Stimulated activated CD8-positive, alpha-beta memory T cell treated with anti-CD3 and anti-CD28 coated beads, Interleukin-15, amount 100 ng/mL, for 4 hours (primary cell): Measurements from ENCODE around the gene CPS1.

Experiments used
- DNase-seq, 2 donors: peaks; one replicate each; pipeline ENCODE4 v3.0.0-alpha.2; 2020; ENCODE audit warnings: low read depth in 2 of 2

Gene CPS1

GRCh38 chr2:210546424-210547208 lies 9.8 kb upstream of the CPS1 start:
- DNase-seq, result no peak

DNA sequence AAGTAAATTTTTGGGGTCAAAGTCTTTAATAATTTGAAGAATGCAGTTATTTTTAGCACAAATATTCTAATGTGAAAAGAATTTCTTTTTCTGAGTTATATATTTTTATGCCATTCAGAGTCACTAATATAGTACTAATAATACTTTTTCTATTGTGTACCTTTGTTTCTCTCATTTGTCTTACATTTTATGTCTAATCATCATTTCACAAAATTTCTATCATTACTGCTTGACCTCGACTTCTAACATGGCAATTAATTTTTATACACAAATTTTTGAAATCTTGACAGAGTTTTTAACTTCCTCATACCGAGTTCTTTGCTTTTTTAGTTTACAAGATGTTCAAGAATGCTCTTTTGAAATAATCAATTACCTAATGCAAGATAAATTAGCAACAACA lies 8.4 kb upstream of the CPS1 start:
- no peak for DNase-seq

- DNase-seq, result no peak
These were observed 7.5 kb upstream of the CPS1 start for GRCh38 chr2:210548878-210549384.

GRCh38 chr2:210551001-210551400 lies 5.4 kb upstream of the CPS1 start:
- no peak for DNase-seq

- no peak for DNase-seq
These were observed 3.0 kb upstream of the CPS1 start for GRCh38 chr2:210553373-210553772.

GRCh38 chr2:210555555-210555954 lies 844 bp upstream of the CPS1 start:
- no peak for DNase-seq

DNA sequence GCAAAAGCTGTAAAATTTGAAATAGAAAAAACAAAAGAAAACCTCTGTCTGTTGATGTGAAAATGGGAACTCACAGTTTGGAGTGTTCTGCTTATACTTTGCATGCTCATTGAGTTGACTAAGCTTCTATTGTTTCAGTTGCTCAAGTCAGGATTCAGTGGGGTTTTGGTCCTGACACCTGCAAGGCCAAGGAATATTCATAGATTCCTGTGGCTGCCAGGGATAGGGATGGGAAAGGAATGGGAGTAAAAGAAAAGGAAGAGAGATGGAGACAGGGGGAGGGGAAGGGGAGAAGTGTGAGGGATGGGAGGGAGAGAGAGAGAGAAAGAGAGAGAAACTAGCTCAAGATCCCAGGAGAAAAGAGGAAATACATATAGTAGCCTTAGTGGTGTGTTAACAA lies 1.3 kb downstream of the CPS1 start:
- no peak for DNase-seq

GRCh38 chr2:210558708-210559107 lies 2.3 kb downstream of the CPS1 start:
- DNase-seq, result no peak

GRCh38 chr2:210559182-210559581 lies 2.8 kb downstream of the CPS1 start:
- DNase-seq, result no peak

DNA sequence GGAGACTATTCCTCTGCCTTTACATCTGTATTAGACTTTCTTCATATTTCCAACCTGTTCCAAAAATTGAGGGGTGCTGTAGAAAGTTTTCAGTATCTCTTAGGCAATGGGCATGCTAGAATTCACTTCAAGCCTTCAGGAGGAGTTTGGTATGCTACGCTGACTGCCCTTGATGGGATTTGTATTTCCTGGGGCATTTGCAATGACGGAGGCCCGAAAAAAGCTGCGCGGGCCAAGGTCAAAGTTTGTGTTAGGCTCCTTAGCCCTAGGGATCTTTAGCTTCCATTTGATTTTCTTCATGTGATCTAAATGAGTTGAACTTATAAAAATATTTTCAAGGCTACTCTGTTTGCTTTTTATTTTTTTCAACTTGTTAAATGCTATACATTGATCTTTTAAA lies 5.1 kb downstream of the CPS1 start:
- DNase-seq, result no peak

GRCh38 chr2:210562091-210562490 lies 5.7 kb downstream of the CPS1 start:
- DNase-seq, result no peak

GRCh38 chr2:210562502-210563080 lies 6.2 kb downstream of the CPS1 start:
- DNase-seq, result no peak

- no peak for DNase-seq
These were observed 10.9 kb downstream of the CPS1 start for GRCh38 chr2:210567279-210567678.

DNA sequence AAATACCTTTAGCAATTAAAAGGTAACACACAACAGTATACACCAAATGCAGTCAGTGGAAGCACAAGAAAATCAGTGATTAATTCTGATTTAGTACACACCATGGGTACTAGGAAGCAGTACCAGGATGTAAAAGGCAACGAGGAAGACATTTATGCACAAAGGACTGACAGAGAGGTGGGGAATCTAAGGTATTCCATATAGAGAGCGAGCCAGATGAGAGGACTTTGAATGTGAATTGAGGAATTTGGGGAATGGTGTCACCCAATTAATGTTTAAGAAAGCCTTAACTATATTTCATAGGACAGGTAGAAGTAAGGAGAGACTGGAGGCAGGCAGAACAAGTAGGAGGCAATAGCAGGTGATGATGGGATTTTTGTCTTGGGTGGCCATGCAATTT lies 11.7 kb downstream of the CPS1 start:
- DNase-seq, result no peak

DNA sequence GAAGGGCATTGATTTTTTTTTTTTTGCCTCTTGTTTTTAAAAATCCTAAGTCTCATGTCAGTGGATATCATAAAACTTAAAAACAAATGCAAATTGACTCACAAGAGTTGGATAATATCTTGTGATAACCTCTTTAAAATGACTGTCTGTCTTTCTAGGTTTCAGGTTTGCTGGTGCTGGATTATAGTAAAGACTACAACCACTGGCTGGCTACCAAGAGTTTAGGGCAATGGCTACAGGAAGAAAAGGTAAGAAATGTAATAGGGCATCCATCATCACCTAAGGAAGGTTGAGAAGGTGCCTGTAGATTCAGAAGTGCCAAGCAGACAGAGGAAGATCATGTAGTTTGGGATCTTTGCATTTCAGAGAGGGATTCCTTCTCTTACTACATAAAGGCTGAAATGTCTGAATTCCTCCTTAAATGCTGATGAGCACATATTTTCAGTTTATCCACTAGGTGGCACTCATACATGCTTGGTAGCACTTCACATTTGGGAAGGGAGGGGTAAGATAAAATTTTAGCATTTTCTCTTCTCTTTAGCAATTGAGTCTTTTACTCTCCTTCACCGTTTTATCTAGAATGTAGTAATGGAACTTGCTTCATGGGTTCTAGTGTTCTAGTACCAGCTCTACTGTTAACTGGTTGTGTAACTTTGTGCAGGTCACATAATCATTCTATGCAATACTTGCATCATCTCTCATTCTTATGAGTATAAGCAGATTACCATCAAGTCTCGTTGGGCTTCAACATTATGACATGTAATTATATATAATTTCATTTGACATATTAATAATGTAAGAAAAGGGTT lies 21.1 kb downstream of the CPS1 start:
- no peak for DNase-seq

DNA sequence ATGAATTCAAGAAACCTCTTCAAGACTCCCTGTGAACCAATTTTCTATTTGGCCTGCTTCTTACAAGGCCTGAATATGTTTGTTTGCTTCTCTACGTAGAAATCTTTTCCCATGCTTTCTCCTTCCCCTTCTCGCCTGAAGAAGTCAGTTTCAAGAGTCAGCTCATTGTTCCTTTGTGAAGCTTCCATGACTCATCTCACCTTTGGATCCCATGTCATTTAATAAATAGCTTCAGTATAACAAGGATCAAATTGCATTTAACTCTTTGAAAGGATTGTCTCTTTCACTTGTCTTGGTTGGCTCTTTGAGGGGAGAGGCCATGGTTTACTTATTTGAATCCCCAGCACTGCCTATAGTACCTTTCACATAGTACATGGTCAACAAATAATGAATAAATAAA lies 28.4 kb downstream of the CPS1 start:
- DNase-seq, result no peak

- DNase-seq, result no peak
These were observed 30.0 kb downstream of the CPS1 start for GRCh38 chr2:210586381-210586780.

GRCh38 chr2:210591663-210592062 lies 35.3 kb downstream of the CPS1 start:
- DNase-seq, result no peak

- DNase-seq, result no peak
These were observed 36.3 kb downstream of the CPS1 start for GRCh38 chr2:210592726-210593125.

DNA sequence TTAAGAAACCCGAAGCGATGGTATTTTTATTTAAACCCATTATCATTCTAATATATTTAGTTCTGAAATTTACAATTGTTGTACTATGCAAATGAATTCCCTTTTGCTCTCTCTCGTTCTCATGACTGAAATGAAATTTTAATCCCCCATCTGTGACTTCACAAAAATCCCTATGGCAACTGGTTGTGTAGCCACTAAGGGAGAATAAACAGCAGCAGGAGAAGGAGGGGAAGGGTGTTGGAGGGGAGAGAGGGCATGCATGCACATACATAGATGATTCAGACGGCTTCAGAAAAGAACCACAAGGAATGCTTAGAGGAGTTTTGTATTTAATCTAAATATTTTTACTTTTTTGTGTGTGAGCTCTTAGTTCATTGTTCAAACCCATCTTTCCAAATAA lies 36.8 kb downstream of the CPS1 start:
- no peak for DNase-seq

- no peak for DNase-seq
These were observed 41.8 kb downstream of the CPS1 start for GRCh38 chr2:210598219-210598618.

GRCh38 chr2:210599476-210599875 lies 43.1 kb downstream of the CPS1 start:
- no peak for DNase-seq

DNA sequence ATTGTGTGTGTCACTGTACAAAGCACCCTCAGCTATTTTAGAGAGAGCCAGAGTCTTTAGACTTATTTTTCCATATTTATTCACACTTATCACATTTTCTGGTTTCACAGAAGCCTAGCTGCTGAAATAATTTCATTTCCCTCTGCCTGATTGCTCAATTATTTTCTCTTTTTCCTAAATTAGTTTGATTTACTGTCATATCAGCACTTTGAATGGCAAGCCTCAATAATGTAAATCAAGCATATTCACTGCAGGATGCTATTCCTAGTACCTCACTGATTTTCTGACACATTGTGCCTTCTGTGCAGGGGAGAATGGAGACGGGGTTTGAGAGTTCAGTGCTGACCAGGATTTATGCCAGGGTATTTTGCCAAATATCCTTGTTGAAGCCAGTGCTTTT lies 48.3 kb downstream of the CPS1 start:
- no peak for DNase-seq
